NCI-H345 treated with DMSO at 0.1 percent for 48 hours (cell line): ENCODE results near the gene CCDC154.

Experiments
- DNase-seq: peaks from one replicate; lab custom pipeline; 2025; ENCODE audit not compliant: unreplicated experiment; lab: John Stamatoyannopoulos, UW

Gene CCDC154

DNA sequence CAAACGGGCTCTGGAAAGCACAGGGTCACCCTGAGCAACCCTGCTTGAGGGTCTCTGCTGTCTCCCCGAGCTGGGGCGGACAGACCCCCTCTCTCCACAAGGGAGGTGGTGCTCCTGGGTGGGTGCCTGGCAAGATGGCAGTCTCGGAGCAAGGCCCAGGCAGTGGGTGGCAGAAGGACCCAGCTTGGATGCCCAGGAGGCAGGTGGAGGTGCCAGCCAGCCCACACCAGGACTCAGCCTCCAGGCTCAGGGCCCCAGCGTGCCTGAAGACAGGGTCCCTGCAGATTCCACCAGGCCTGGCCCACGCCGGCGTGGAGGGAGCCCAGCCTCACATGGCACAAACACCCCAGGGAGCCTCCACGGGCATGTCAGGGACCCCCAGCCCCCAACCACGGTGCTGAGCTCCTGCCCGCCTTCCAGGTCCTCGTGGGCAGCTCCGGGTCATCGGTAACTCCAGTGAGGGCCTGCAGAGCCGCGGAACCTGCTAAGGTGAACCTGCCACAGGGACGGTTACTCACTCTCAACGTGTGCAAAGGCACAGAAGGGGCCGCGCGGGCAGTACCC, 50.7 kb downstream of the CCDC154 start:
- no peak for DNase-seq

DNA sequence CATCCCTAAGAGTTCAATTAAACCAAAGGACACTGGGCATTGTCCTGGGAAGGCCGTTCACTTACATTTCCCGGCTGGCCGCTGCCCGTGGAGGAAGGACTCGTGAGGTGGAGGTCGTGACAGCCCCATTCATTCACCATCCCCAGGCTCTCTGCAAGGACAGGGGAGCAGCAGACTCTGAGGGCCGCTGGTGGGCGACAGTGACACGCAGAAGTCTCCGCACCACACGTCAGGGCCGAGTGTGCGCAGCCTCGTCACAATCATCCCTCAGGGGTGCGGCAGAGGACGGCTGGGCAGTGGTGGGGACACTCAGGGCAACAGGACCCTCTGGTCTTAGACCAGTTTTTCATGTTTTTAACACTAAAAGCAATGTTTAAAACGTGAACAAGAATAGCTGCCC, 51.5 kb downstream of the CCDC154 start:
- DNase-seq = no peak

DNA sequence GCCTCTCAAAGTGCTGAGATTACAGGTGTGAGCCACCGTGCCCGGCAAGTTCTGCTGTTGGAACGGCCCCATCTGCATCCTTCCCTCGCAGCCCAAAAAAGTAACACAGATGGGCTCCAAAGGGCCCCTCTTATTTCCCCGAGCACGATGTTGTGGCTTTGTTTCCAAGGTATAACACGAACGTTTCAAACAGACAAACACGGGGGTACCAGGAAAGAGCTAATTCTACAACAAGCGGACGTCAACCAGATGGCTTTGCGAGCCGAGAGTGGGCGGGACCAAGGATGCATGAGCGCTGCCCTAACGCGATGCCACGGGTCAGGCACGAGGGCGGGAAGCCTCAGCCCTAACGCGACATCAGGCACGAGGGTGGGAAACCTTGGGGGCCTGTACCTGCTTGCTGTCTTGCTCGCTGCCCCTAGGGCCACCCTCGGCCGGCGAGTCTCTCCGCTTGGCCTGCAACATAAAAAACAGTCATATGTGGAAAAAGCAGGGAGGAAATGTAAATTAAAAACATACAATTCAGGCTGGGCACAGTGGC, 54.0 kb downstream of the CCDC154 start:
- DNase-seq = no peak

DNA sequence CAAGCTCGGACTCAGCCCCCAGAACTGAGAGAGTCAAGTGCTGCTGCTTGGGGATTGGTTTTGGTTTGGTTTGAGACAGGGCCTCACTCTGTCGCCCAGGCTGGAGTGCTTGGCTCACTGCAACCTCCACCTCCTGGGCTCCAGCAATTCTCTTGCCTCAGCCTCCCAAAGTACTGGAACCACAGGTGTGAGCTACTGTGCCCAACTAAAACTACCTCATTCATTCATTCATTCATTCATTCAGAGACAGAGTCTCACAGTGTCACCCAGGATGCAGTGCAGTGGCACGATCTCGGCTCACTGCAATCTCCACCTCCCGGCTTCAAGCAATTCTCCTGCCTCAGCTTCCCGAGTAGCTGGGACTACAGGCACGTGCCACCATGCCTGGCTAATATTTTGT, 54.6 kb downstream of the CCDC154 start:
- DNase-seq = no peak

DNA sequence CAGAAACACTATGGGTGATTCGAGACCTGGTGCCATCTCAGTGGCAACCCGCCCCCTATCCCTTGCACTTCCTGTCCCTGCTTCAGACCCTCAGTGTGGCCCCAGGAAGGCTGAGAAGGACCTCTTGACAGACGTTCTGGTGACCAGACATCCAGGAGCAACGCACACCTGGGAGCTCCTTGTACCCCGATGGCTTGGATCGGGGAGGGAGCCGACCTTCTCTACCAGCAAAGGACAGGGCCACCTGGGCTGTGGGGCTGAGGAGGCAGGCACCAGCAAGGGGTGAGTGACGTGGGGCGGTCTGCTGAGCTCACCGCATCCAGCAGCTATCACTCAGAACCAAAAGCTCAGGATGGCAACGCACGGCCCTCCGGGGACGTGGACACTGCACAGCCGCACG, 57.0 kb downstream of the CCDC154 start:
- DNase-seq = no peak

DNA sequence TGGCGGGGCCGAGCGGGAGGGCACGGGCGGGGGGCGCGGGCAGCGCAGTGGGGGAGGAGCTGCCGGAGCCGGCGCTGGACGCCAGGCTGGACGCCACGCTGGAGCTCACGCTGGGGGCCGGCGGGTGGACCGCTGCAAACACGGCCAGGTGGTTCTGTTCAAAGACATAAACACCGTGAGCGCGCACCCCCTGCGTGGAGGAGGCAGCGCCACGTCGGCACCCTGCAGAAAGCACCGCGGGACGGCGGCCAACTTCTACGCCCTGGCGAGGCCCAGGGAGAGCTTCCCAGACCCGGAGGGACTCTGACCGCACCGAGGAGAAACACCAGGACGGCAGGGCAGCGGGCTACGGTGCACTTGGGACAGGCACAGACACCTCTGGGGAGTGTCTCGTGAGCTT, 59.1 kb downstream of the CCDC154 start:
- DNase-seq = no peak
